Activated naive CD8-positive, alpha-beta T cell treated with anti-CD3 and anti-CD28 coated beads, Interleukin-2, amount 50 U/mL, for 24 hours (primary cell): Measurements from ENCODE around the gene LPCAT2.

Experiments used
- ATAC-seq: fragments of 150-1000 bp; cut with Tn5 transposase; one replicate; pipeline ENCODE4 v1.10.0; 2021
- DNase-seq: peaks from one replicate; pipeline ENCODE4 v3.0.0; 2021
- H3K27ac Mint-ChIP-seq: one replicate; pipeline ENCODE4 v1.8.0; 2021; ENCODE audit warnings: mild to moderate bottlenecking, mixed read lengths
- H3K27me3 Mint-ChIP-seq: one replicate; pipeline ENCODE4 v1.8.0; 2021; ENCODE audit warnings: mixed read lengths
- H3K36me3 Mint-ChIP-seq: one replicate; pipeline ENCODE4 v1.8.0; 2021; ENCODE audit warnings: low read depth, mixed read lengths
- H3K4me1 Mint-ChIP-seq: one replicate; pipeline ENCODE4 v1.8.0; 2021; ENCODE audit warnings: mixed read lengths
- H3K4me3 Mint-ChIP-seq: one replicate; pipeline ENCODE4 v1.8.0; 2021; ENCODE audit warnings: mild to moderate bottlenecking, moderate library complexity, mixed read lengths
- H3K9me3 Mint-ChIP-seq: one replicate; pipeline ENCODE4 v1.8.0; 2021; ENCODE audit warnings: mixed read lengths

The LPCAT2 gene

GRCh38 chr16:55539488-55539887 lies 30.6 kb downstream of the LPCAT2 start:
- Mint-ChIP-seq H3K4me3 (no peak overlapping the region), H3K27ac (no peak overlapping the region), H3K4me1 (no peaks in the 10 kb centered on the region), H3K9me3 (no peaks in the 10 kb centered on the region), H3K36me3 (no peaks in the 10 kb centered on the region), H3K27me3 (no peaks in the 10 kb centered on the region)
- ATAC-seq (no peak), DNase-seq (no peak)

GRCh38 chr16:55540221-55540620 lies 31.3 kb downstream of the LPCAT2 start:
- Mint-ChIP-seq H3K4me3 (no peak overlapping the region), H3K27me3 (no peaks in the 10 kb centered on the region), H3K27ac (no peak overlapping the region), H3K36me3 (no peaks in the 10 kb centered on the region), H3K4me1 (no peaks in the 10 kb centered on the region), H3K9me3 (no peaks in the 10 kb centered on the region)
- ATAC-seq = no peak
- no peak for DNase-seq

GRCh38 chr16:55542459-55543082 lies 33.7 kb downstream of the LPCAT2 start:
- H3K4me1 Mint-ChIP-seq = no peaks in the 10 kb centered on the region
- DNase-seq (no peak), ATAC-seq (peak; percentile 71)
- no peak overlapping the region for H3K27ac Mint-ChIP-seq
- no peaks in the 10 kb centered on the region for H3K27me3 Mint-ChIP-seq
- H3K9me3 Mint-ChIP-seq = no peaks in the 10 kb centered on the region
- H3K4me3 Mint-ChIP-seq = no peak overlapping the region
- H3K36me3 Mint-ChIP-seq = no peaks in the 10 kb centered on the region

GRCh38 chr16:55543472-55543871 lies 34.6 kb downstream of the LPCAT2 start:
- H3K27ac Mint-ChIP-seq = no peak overlapping the region
- DNase-seq = no peak
- H3K27me3 Mint-ChIP-seq = no peaks in the 10 kb centered on the region
- H3K4me1 Mint-ChIP-seq = no peaks in the 10 kb centered on the region
- ATAC-seq = no peak
- no peaks in the 10 kb centered on the region for H3K36me3 Mint-ChIP-seq
- H3K4me3 Mint-ChIP-seq = no peak overlapping the region
- H3K9me3 Mint-ChIP-seq = no peaks in the 10 kb centered on the region

- Mint-ChIP-seq H3K27me3 (no peaks in the 10 kb centered on the region), H3K36me3 (no peaks in the 10 kb centered on the region), H3K27ac (no peak overlapping the region), H3K4me1 (no peaks in the 10 kb centered on the region), H3K9me3 (no peaks in the 10 kb centered on the region), H3K4me3 (no peak overlapping the region)
- ATAC-seq (no peak), DNase-seq (no peak)
These were observed 43.7 kb downstream of the LPCAT2 start for GRCh38 chr16:55552621-55553020.

GRCh38 chr16:55555436-55555835 lies 46.6 kb downstream of the LPCAT2 start:
- H3K27me3 Mint-ChIP-seq = no peaks in the 10 kb centered on the region
- H3K9me3 Mint-ChIP-seq = no peaks in the 10 kb centered on the region
- DNase-seq (no peak), ATAC-seq (no peak)
- no peaks in the 10 kb centered on the region for H3K4me1 Mint-ChIP-seq
- no peaks in the 10 kb centered on the region for H3K36me3 Mint-ChIP-seq
- H3K27ac Mint-ChIP-seq = no peak overlapping the region
- H3K4me3 Mint-ChIP-seq = no peak overlapping the region

DNA sequence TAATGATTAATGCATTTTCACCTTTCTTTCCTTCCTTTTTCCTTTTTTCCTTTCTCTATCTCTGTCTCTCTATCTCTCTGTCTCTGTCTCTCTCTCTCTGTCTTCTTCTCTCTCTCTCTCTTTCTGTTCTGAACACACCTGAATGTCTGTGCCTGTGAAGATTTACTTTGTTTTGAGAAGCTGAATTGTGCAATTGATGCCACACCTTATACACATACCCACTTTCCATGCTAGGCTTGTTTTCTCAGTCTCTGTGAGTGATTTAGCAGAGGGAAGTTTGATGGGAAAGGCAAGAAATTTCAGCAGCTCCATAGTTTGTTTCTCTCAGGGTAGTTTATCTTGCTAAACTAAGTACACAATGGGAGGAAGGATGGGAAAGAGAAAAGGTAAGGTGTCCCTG lies 48.3 kb downstream of the LPCAT2 start:
- Mint-ChIP-seq H3K4me1 (no peaks in the 10 kb centered on the region), H3K27ac (no peak overlapping the region), H3K9me3 (no peaks in the 10 kb centered on the region), H3K4me3 (no peak overlapping the region), H3K36me3 (no peaks in the 10 kb centered on the region), H3K27me3 (peaks cover 2% of the 10 kb centered on the region)
- DNase-seq (no peak), ATAC-seq (no peak)

DNA sequence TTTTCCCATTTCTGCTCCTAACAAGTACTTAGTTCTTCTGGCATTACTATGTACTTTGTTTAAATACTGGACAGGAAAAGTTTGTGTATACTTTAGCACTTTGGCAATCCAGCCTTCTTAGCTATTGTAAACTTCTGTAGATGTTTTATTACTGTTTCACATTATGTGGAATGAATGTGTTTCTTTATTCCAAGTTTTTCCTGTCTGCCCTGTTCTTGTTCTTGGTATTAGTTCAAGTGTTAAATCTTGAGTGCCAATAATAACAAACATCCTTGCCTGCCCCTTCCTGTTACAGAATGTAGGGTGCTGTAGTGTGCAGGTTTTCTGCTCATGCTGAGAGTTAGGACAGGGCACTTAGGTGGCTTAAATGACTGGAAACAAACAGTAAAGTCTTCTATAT lies 50.4 kb downstream of the LPCAT2 start:
- H3K4me1 Mint-ChIP-seq = no peaks in the 10 kb centered on the region
- no peaks in the 10 kb centered on the region for H3K36me3 Mint-ChIP-seq
- H3K4me3 Mint-ChIP-seq = no peak overlapping the region
- no peaks in the 10 kb centered on the region for H3K9me3 Mint-ChIP-seq
- H3K27me3 Mint-ChIP-seq = peaks cover 2% of the 10 kb centered on the region
- no peak for ATAC-seq
- no peak overlapping the region for H3K27ac Mint-ChIP-seq
- DNase-seq = no peak

DNA sequence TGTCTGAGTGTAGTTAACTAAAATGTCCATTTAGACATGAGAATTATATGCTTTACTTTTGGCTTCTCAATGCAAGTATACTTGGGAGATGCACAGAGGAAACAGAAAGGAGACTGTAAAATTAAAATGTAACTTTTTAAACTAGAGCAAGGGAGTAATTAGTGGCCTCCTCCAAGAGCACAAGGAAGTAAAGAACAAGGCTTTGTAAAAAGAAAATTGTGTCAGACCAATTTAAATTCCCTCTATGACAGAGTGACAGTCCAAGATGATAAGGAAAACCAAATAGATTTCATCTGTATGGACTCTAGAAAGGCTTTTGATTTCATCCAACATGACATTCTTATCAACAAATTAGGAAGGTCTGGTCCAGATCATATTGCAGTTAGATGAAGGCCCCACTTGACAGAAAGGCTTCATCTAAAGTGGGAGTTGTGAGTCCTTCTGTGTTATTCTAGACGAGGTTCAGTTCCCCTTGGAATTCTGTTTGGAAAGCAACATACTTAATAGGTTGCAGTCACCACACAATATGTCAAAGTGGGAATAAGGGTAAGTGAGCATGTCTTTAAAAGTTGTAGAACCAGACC lies 51.2 kb downstream of the LPCAT2 start:
- no peak overlapping the region for H3K4me3 Mint-ChIP-seq
- no peak overlapping the region for H3K27ac Mint-ChIP-seq
- DNase-seq = no peak
- ATAC-seq = no peak
- no peaks in the 10 kb centered on the region for H3K9me3 Mint-ChIP-seq
- H3K36me3 Mint-ChIP-seq = no peaks in the 10 kb centered on the region
- no peaks in the 10 kb centered on the region for H3K4me1 Mint-ChIP-seq
- peaks cover 2% of the 10 kb centered on the region for H3K27me3 Mint-ChIP-seq

DNA sequence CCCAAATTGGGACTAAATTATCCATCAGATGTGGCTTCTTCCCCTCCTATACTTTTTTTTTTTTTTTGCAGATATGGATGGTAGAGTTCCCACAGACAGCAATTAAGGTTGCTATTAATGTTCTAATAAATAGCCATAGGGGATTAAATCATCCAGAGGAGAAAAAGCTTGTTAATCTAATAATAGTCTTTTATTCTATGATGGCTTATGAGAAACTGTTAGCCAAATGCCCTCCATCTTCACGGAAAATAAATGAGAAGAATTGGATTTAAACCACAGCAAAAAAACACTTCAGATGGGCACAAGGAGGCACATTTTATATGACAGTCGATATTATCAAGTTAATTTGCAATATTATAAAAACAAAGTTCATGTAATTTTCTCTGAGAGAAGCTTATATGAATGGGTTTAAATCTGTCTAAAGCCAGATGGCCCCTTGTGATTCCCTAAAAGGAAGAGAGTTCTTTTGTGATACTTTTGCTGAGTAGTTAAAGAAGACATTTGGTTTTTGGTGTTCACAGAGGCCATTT lies 52.5 kb downstream of the LPCAT2 start:
- Mint-ChIP-seq H3K27ac (no peak overlapping the region), H3K9me3 (no peaks in the 10 kb centered on the region), H3K4me3 (no peak overlapping the region), H3K36me3 (no peaks in the 10 kb centered on the region), H3K27me3 (peaks cover 2% of the 10 kb centered on the region), H3K4me1 (no peaks in the 10 kb centered on the region)
- ATAC-seq (no peak), DNase-seq (no peak)

GRCh38 chr16:55562936-55563335 lies 54.1 kb downstream of the LPCAT2 start:
- Mint-ChIP-seq H3K4me1 (no peaks in the 10 kb centered on the region), H3K4me3 (no peak overlapping the region), H3K27me3 (peaks cover 2% of the 10 kb centered on the region), H3K36me3 (no peaks in the 10 kb centered on the region), H3K27ac (no peak overlapping the region), H3K9me3 (no peaks in the 10 kb centered on the region)
- ATAC-seq (no peak), DNase-seq (no peak)

- H3K27ac Mint-ChIP-seq = no peak overlapping the region
- no peak overlapping the region for H3K4me3 Mint-ChIP-seq
- H3K4me1 Mint-ChIP-seq = no peaks in the 10 kb centered on the region
- ATAC-seq (no peak), DNase-seq (no peak)
- H3K27me3 Mint-ChIP-seq = peaks cover 2% of the 10 kb centered on the region
- H3K36me3 Mint-ChIP-seq = no peaks in the 10 kb centered on the region
- no peaks in the 10 kb centered on the region for H3K9me3 Mint-ChIP-seq
These were observed 54.9 kb downstream of the LPCAT2 start for GRCh38 chr16:55563797-55564196.

- ATAC-seq = no peak
- Mint-ChIP-seq H3K27ac (no peak overlapping the region), H3K36me3 (no peaks in the 10 kb centered on the region), H3K4me3 (no peak overlapping the region), H3K9me3 (no peaks in the 10 kb centered on the region), H3K4me1 (no peaks in the 10 kb centered on the region), H3K27me3 (peaks cover 2% of the 10 kb centered on the region)
- DNase-seq = no peak
These were observed 56.2 kb downstream of the LPCAT2 start for GRCh38 chr16:55565086-55565485.

DNA sequence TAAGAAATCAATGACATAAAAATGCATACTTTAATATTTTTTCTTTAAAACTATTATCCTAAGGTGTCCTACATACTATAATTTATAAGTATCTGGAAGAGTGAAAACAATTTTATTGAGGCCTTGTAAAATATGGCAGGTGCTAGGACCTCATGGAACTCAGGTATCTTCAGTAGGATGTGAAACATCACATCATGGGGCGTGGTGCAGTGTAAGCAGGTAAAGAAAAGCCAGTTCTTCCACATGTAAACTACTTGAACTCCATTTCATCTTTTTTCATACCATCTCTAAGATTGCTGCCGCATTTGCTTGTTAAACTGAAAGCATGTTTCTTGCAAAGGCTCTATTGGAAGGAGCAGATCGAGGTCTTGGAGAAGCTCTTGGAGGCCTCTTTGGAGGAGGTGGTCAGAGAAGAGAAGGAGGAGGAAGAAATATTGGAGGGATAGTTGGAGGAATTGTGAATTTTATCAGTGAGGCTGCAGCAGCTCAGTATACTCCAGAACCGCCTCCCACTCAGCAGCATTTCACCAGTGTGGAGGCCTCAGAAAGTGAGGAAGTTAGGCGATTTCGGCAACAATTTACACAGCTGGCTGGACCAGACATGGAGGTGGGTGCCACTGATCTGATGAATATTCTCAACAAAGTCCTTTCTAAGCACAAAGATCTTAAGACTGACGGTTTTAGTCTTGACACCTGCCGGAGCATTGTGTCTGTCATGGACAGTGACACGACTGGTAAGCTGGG lies 57.7 kb downstream of the LPCAT2 start, which contains the start of gene CAPNS2:
Gene CAPNS2, plus strand, starts transcription at position 253 of the 744 bp plus-strand sequence. Its CDS starts 73 bp downstream, at position 326.
- DNase-seq (no peak), ATAC-seq (no peak)
- Mint-ChIP-seq H3K36me3 (no peaks in the 10 kb centered on the region), H3K27ac (no peak within 1 kb of the TSS), H3K27me3 (peaks cover 2% of the 10 kb centered on the region), H3K4me1 (no peaks in the 10 kb centered on the region), H3K4me3 (no peak within 1 kb of the TSS), H3K9me3 (no peaks in the 10 kb centered on the region)

DNA sequence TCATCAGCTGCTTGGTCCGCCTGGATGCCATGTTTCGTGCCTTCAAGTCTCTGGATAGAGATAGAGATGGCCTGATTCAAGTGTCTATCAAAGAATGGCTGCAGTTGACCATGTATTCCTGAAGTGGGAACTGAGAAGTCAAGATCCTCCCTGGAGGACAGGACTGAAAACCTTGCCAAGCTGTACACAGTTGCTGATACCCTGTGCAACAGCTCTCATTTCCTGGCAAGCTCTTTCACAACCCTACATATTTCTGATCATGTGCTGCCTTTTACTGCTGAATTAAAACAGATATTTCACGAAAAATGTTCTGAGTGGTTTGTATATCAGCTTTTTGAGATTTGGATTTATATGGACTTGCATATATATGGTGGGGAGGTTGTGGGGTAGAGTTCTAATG lies 58.5 kb downstream of the LPCAT2 start:
- Mint-ChIP-seq H3K9me3 (no peaks in the 10 kb centered on the region), H3K4me1 (no peaks in the 10 kb centered on the region), H3K27me3 (no peaks in the 10 kb centered on the region), H3K27ac (no peak overlapping the region), H3K36me3 (no peaks in the 10 kb centered on the region), H3K4me3 (no peak overlapping the region)
- ATAC-seq (no peak), DNase-seq (no peak)
